ENCODE data around the gene PSEN2.

The PSEN2 gene

DNA sequence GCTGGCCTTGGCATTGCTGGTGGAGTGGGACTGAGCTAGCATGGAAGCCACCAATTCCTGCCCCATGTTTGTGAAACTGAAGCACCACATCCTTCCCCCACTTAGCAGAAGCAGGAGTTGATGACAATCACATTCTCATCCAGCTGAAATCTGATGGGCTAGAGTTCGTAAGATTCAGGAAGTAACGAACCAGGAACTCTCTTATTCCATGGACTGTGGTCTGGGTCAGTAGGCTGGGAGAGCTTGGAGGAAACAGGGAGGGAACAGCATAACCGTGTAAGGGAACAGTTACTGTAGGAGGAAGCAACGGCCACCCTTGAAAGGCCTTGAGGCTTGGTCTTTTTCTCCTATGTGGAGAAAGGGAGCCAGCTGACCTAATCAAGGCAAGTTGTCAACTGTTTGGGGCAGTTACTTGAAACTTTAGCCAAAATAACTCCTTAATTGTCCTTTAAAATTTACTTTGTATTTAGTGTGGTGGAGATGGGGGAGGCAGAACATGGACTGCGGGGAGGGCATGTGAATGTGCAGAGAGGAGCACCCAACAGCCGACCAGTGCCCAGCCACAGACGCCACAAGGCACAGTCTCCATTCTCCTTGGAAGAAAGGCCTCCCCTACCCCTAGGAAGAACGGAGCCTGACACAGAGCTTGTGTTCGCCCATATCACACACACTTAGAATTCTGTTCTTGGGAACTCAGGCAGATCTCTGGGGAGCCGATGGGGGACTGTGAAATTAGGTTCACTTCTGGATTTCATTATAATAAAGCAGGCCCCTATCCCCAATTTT lies 67.7 kb downstream of the PSEN2 start:
- H3K4me3 ChIP-seq (ENCODE audit: low read depth, low read length): no peak overlapping the region
- TF ChIP-seq, protein P1, sequence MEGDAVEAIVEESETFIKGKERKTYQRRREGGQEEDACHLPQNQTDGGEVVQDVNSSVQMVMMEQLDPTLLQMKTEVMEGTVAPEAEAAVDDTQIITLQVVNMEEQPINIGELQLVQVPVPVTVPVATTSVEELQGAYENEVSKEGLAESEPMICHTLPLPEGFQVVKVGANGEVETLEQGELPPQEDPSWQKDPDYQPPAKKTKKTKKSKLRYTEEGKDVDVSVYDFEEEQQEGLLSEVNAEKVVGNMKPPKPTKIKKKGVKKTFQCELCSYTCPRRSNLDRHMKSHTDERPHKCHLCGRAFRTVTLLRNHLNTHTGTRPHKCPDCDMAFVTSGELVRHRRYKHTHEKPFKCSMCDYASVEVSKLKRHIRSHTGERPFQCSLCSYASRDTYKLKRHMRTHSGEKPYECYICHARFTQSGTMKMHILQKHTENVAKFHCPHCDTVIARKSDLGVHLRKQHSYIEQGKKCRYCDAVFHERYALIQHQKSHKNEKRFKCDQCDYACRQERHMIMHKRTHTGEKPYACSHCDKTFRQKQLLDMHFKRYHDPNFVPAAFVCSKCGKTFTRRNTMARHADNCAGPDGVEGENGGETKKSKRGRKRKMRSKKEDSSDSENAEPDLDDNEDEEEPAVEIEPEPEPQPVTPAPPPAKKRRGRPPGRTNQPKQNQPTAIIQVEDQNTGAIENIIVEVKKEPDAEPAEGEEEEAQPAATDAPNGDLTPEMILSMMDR (IDR thresholded peaks at IDR 0.05; ENCODE audit: borderline replicate concordance, insufficient read depth, low read depth, low read length): no peak

DNA sequence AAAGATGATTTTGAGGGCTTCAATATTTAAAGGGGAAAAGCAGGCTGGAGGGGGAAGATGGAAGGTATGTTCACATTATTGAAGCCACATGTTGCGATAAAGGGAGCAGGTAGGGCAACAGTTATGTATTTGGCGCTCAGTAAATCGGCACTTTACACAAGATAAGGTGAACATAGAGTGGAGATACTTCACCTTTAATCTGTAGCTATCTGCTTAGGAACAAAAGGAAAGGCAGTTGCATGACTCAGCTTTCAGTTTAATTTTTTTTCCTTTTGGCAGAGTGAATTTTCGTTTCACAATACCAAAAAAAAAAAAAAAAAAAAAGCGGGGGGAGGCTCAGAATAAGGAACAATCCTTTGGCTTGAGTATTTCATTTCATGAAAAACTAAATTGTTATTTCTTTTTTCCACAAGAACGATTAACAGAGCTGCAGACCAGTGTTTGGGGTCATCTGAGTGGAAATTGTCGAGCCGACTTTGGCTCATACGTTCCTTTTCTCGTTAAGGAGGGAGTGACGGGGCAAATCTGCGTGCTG lies 68.6 kb downstream of the PSEN2 start:
- TF ChIP-seq, protein P1 (IDR thresholded peaks at IDR 0.05; ENCODE audit: borderline replicate concordance, insufficient read depth, low read depth, low read length): no peak
- peak overlapping the region; percentile 68 for H3K4me3 ChIP-seq (ENCODE audit: low read depth, low read length)

- TF ChIP-seq, protein P1 (IDR thresholded peaks at IDR 0.05; ENCODE audit: borderline replicate concordance, insufficient read depth, low read depth, low read length): no peak
- H3K4me3 ChIP-seq (ENCODE audit: low read depth, low read length): peak overlapping the region; percentile 68
Measured at GRCh38 chr1:226939438-226940028, 69.1 kb downstream of the PSEN2 start.

- TF ChIP-seq, protein P1 (IDR thresholded peaks at IDR 0.05; ENCODE audit: borderline replicate concordance, insufficient read depth, low read depth, low read length): no peak
- H3K4me3 ChIP-seq (ENCODE audit: low read depth, low read length): peak within 1 kb of the TSS; percentile 84
Measured at GRCh38 chr1:226940029-226940805, 69.8 kb downstream of the PSEN2 start, which contains the start of gene COQ8A. Gene COQ8A, plus strand, starts transcription at chr1:226940294. Its CDS starts 21,092 bp downstream, at chr1:226961386.

DNA sequence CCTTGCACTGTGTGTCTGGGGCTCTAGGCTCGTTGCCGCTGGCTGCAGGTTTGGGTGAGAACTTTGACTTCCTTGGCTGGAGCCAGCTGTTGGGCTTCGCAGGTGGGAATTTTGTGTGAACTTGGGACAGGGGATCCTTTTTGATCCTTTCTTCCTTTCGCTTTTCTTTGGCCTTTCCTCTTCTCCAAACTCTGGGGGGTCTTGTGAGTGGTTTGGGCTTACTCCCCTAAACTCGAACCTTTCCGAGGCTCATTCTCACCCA lies 70.3 kb downstream of the PSEN2 start:
- H3K4me3 ChIP-seq (ENCODE audit: low read depth, low read length): peak overlapping the region; percentile 84
- TF ChIP-seq, protein P1 (IDR thresholded peaks at IDR 0.05; ENCODE audit: borderline replicate concordance, insufficient read depth, low read depth, low read length): no peak

GRCh38 chr1:226942392-226942791 lies 72.0 kb downstream of the PSEN2 start:
- TF ChIP-seq, protein P1 (IDR thresholded peaks at IDR 0.05; ENCODE audit: borderline replicate concordance, insufficient read depth, low read depth, low read length): no peak
- H3K4me3 ChIP-seq (ENCODE audit: low read depth, low read length): no peak overlapping the region
